Mammary epithelial cell (primary cell): ENCODE data around the gene PGBD5.

ENCODE experiments used
- CTCF ChIP-seq, 2 donors: IDR thresholded peaks in 1 of 2; conservative IDR thresholded peaks in 1 of 2; 2 replicates each; pipeline ENCODE4 v1.5.1; 2011 to 2012; ENCODE audit warnings: inconsistent platforms in 2 of 2, low read length in 2 of 2, mild to moderate bottlenecking in 2 of 2, control low read depth in 1 of 2, low read depth in 1 of 2; ENCODE audit not compliant: insufficient read depth in 1 of 2; ENCODE audit errors: extremely low read depth in 1 of 2
- EZH2 ChIP-seq: IDR thresholded peaks from 2 replicates; pipeline ENCODE4 v1.6.1; 2012; ENCODE audit warnings: low read length, inconsistent platforms, borderline replicate concordance

GRCh38 chr1:230348386-230349019, 77.6 kb downstream of the PGBD5 start:
- TF ChIP-seq CTCF (conservative IDR thresholded peaks at IDR 0.05 in 1 of 2, IDR thresholded peaks at IDR 0.05 in 1 of 2; ENCODE audit: extremely low read depth in 1 of 2, insufficient read depth in 1 of 2, low read depth in 1 of 2, low read length in 2 of 2) (no peak), EZH2 (no peak)
